A549 (cell line): Measurements from ENCODE around the gene BBS9. TPM values are rescaled to one million over a fixed set of nuclear protein-coding genes. Genes with fewer than 3 reads are reported as not detected.

Experiments
- ATAC-seq, 2 experiments: fragments of 200-7000 bp in 1 of 2; fragments of >200 bp in 1 of 2; cut with Nextera tagmentation in 1 of 2; cut with Tn5 transposase in 1 of 2; 3 replicates each; pipeline versions ENCODE4 v1.8.0 to v1.9.1; 2018 to 2020; ENCODE audit warnings: mild to moderate bottlenecking in 1 of 2, moderate library complexity in 1 of 2
- CTCF ChIA-PET: fragments of 300-600 bp; sonication (Branson Sonifier 250); formaldehyde crosslinking; extraction: SDS; loops from one replicate; lab custom pipeline; 2021; ENCODE audit warnings: antibody characterized with exemption, inconsistent platforms; lab: Yijun Ruan, JAX
- POLR2A ChIA-PET: fragments of 350-600 bp; formaldehyde crosslinking; extraction: SDS; loops from one replicate; lab custom pipeline; 2021; ENCODE audit warnings: antibody characterized with exemption, inconsistent platforms; lab: Yijun Ruan, JAX
- DNase-seq, 2 experiments: peaks; one replicate each; pipeline versions ENCODE4 v3.0.0 to v3.0.0-alpha.2; 2011 to 2016; ENCODE audit warnings: low read depth in 1 of 2, low spot score in 1 of 2
- FAIRE-seq: peaks from 2 replicates; lab custom pipeline; 2011; peaks lifted over from hg19 to GRCh38; lab: Jason Lieb, UNC
- H3K27ac ChIP-seq, 2 experiments: fragments of >200 bp; sonication (Bioruptor Twin); formaldehyde crosslinking; 3 replicates each; pipeline ENCODE4 v1.5.1; 2016 to 2017
- H3K4me1 ChIP-seq: fragments of >200 bp; sonication (Bioruptor Twin); formaldehyde crosslinking; 3 replicates; pipeline ENCODE4 v1.6.1; 2016
- H3K4me2 ChIP-seq: fragments of >200 bp; sonication (Bioruptor Twin); formaldehyde crosslinking; 3 replicates; pipeline ENCODE4 v1.6.1; 2016
- H3K4me3 ChIP-seq: fragments of >200 bp; sonication (Bioruptor Twin); formaldehyde crosslinking; 3 replicates; pipeline ENCODE4 v1.5.1; 2016
- H3K9me3 ChIP-seq: fragments of >200 bp; sonication (Bioruptor Twin); formaldehyde crosslinking; 3 replicates; pipeline ENCODE4 v1.6.1; 2016
- BCL3 ChIP-seq: fragments of >200 bp; sonication (Bioruptor Twin); formaldehyde crosslinking; IDR thresholded peaks from 3 replicates; pipeline ENCODE4 v1.6.1; 2016
- CBX2 ChIP-seq: fragments of 200-600 bp; sonication (generic); IDR thresholded peaks from 2 replicates; pipeline ENCODE4 v1.6.1; 2016; ENCODE audit warnings: low read depth, mild to moderate bottlenecking, borderline replicate concordance
- CHD2 ChIP-seq: fragments of 150-350 bp; IDR thresholded peaks from 2 replicates; pipeline ENCODE4 v1.6.1; 2014; ENCODE audit warnings: low read length; ENCODE audit not compliant: partially characterized antibody
- CHD4 ChIP-seq: fragments of 200-600 bp; sonication (generic); IDR thresholded peaks from 2 replicates; pipeline ENCODE4 v1.6.1; 2016; ENCODE audit warnings: antibody characterized with exemption, mild to moderate bottlenecking, borderline replicate concordance
- EHMT2 ChIP-seq: fragments of 200-600 bp; sonication (generic); IDR thresholded peaks from 2 replicates; pipeline ENCODE4 v1.6.1; 2016; ENCODE audit warnings: antibody characterized with exemption, low read depth, mild to moderate bottlenecking, moderate library complexity
- FOXS1 ChIP-seq: fragments of 250-450 bp; sonication (Bioruptor Pico); IDR thresholded peaks from 2 replicates; pipeline ENCODE4 v1.5.0; 2020; ENCODE audit warnings: mild to moderate bottlenecking, moderate library complexity
- HDAC2 ChIP-seq: fragments of 200-600 bp; sonication (generic); IDR thresholded peaks from 2 replicates; pipeline ENCODE4 v1.6.1; 2016
- HES2 ChIP-seq: fragments of >200 bp; sonication (Bioruptor Twin); formaldehyde crosslinking; IDR thresholded peaks from 2 replicates; pipeline ENCODE4 v1.6.1; 2016
- HOXA7 ChIP-seq: fragments of 250-450 bp; sonication (Bioruptor Pico); IDR thresholded peaks from 2 replicates; pipeline ENCODE4 v1.5.0; 2020; ENCODE audit warnings: mild to moderate bottlenecking, moderate library complexity
- KDM1A ChIP-seq: fragments of 200-600 bp; sonication (generic); IDR thresholded peaks from 2 replicates; pipeline ENCODE4 v1.6.1; 2016; ENCODE audit warnings: low read depth, mild to moderate bottlenecking
- KDM5A ChIP-seq: fragments of 200-600 bp; sonication (generic); IDR thresholded peaks from 2 replicates; pipeline ENCODE4 v1.6.1; 2016; ENCODE audit warnings: antibody characterized with exemption, mild to moderate bottlenecking
- MAFK ChIP-seq: fragments of 450-650 bp; IDR thresholded peaks from 2 replicates; pipeline ENCODE4 v1.6.1; 2014; ENCODE audit not compliant: partially characterized antibody
- MYC ChIP-seq: IDR thresholded peaks from 2 replicates; pipeline ENCODE4 v1.6.1; 2012; ENCODE audit warnings: mild to moderate bottlenecking, inconsistent platforms, low read length, improper control_type of control experiment, borderline replicate concordance
- NFE2L2 ChIP-seq: fragments of 150-350 bp; conservative IDR thresholded peaks from 2 replicates; pipeline ENCODE4 v1.6.1; 2014; ENCODE audit warnings: low read length
- NR3C1 ChIP-seq: fragments of >200 bp; sonication (Bioruptor Twin); formaldehyde crosslinking; IDR thresholded peaks from 3 replicates; pipeline ENCODE4 v1.6.1; 2017
- PBX3 ChIP-seq: IDR thresholded peaks from 2 replicates; pipeline ENCODE4 v1.6.1; 2012
- POLR2A ChIP-seq: IDR thresholded peaks from 2 replicates; pipeline ENCODE4 v1.6.1; 2012; ENCODE audit warnings: mild to moderate bottlenecking, low read length
- RAD21 ChIP-seq, 2 experiments: fragments of >200 bp in 1 of 2; sonication (Bioruptor Twin) in 1 of 2; formaldehyde crosslinking in 1 of 2; IDR thresholded peaks in 1 of 2; conservative IDR thresholded peaks in 1 of 2; 2 replicates in 1 of 2; 3 replicates in 1 of 2; pipeline ENCODE4 v1.6.1; 2012 to 2018; ENCODE audit warnings: inconsistent platforms in 1 of 2
- REST ChIP-seq: fragments of 200-600 bp; sonication (generic); IDR thresholded peaks from 2 replicates; pipeline ENCODE4 v1.6.1; 2016; ENCODE audit warnings: antibody characterized with exemption, mild to moderate bottlenecking, moderate library complexity
- SREBF2 ChIP-seq: fragments of 450-650 bp; IDR thresholded peaks from 2 replicates; pipeline ENCODE4 v1.6.1; 2014; ENCODE audit warnings: mild to moderate bottlenecking, moderate library complexity
- ZFP36 ChIP-seq: fragments of 450-650 bp; IDR thresholded peaks from 2 replicates; pipeline ENCODE4 v1.6.1; 2014; ENCODE audit warnings: borderline replicate concordance; ENCODE audit not compliant: partially characterized antibody
- WGBS: methylation state at CpG from one replicate; pipeline ENCODE4 v1.1.6; 2017; ENCODE audit errors: missing lambda C conversion rate; 5-methylcytosine and 5-hydroxymethylcytosine counted together
- polyA plus RNA-seq, 4 experiments: library from polyadenylated mRNA; depleted of rRNA in 3 of 4; stranded (reverse); fragments of >200 nt; fragmentation: RNase III in 1 of 4; extraction: RNeasy Plus Mini Kit Qiagen cat#74134 plus additional on column Dnase treatment in 1 of 4; gene quantifications; 2 replicates in 3 of 4; 3 replicates in 1 of 4; pipeline ENCODE4 v1.2.3, GENCODE V29; 2011 to 2017
- TF ChIP-seq, protein P1 (sequence below): fragments of 150-350 bp; IDR thresholded peaks from 2 replicates; pipeline ENCODE4 v1.6.1; 2014; ENCODE audit warnings: low read depth, mild to moderate bottlenecking, low read length
- TF ChIP-seq, protein P2 (sequence below): fragments of >200 bp; sonication (Bioruptor Twin); formaldehyde crosslinking; IDR thresholded peaks from 3 replicates; pipeline ENCODE4 v1.5.1; 2016

The BBS9 gene
- polyA plus RNA-seq, 2 of the 4 experiments (the other 2 are of a cell fraction): 8.3 to 9.1 TPM

GRCh38 chr7:33529070-33529469, 399.7 kb downstream of the BBS9 start:
- no peaks in the 10 kb centered on the region for H3K4me1 ChIP-seq
- no peak overlapping the region for H3K4me2 ChIP-seq
- ChIA-PET POLR2A (no interaction called here), CTCF (interaction anchor here (1.0 kb wide), 1 partner anchor 9 kb away, joined by 3 read pairs; no protein-coding TSS in a partner anchor)
- H3K4me3 ChIP-seq: no peak overlapping the region
- DNase-seq (no peak), ATAC-seq (no peak), FAIRE-seq (no peak)
- no peaks in the 10 kb centered on the region for H3K9me3 ChIP-seq
- TF ChIP-seq, protein P1, sequence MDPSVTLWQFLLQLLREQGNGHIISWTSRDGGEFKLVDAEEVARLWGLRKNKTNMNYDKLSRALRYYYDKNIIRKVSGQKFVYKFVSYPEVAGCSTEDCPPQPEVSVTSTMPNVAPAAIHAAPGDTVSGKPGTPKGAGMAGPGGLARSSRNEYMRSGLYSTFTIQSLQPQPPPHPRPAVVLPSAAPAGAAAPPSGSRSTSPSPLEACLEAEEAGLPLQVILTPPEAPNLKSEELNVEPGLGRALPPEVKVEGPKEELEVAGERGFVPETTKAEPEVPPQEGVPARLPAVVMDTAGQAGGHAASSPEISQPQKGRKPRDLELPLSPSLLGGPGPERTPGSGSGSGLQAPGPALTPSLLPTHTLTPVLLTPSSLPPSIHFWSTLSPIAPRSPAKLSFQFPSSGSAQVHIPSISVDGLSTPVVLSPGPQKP: no peak
- TF ChIP-seq HOXA7 (CRISPR knock-in tag) (no peak), CHD4 (no peak), NFE2L2 (no peak), CHD2 (no peak), REST (no peak), SREBF2 (no peak), ZFP36 (no peak), KDM1A (no peak), NR3C1 (no peak), MAFK (no peak), KDM5A (no peak), HDAC2 (no peak), FOXS1 (CRISPR knock-in tag) (no peak), BCL3 (no peak), MYC (no peak)
- TF ChIP-seq, protein P2, sequence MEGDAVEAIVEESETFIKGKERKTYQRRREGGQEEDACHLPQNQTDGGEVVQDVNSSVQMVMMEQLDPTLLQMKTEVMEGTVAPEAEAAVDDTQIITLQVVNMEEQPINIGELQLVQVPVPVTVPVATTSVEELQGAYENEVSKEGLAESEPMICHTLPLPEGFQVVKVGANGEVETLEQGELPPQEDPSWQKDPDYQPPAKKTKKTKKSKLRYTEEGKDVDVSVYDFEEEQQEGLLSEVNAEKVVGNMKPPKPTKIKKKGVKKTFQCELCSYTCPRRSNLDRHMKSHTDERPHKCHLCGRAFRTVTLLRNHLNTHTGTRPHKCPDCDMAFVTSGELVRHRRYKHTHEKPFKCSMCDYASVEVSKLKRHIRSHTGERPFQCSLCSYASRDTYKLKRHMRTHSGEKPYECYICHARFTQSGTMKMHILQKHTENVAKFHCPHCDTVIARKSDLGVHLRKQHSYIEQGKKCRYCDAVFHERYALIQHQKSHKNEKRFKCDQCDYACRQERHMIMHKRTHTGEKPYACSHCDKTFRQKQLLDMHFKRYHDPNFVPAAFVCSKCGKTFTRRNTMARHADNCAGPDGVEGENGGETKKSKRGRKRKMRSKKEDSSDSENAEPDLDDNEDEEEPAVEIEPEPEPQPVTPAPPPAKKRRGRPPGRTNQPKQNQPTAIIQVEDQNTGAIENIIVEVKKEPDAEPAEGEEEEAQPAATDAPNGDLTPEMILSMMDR: no peak
- no peak overlapping the region for H3K27ac ChIP-seq
- WGBS: 83% methylated on average over 2 of the region's 2 CpGs

GRCh38 chr7:33530664-33531063, 401.3 kb downstream of the BBS9 start:
- Histone ChIP-seq H3K4me1 (no peaks in the 10 kb centered on the region), H3K4me2 (no peak overlapping the region), H3K4me3 (no peak overlapping the region), H3K9me3 (no peaks in the 10 kb centered on the region), H3K27ac (no peak overlapping the region)
- ATAC-seq (no peak), FAIRE-seq (no peak), DNase-seq (no peak)
- 88% methylated on average over 1 of the region's 1 CpG for WGBS
- TF ChIP-seq HES2 (no peak), RAD21 (conservative IDR thresholded peaks at IDR 0.05 in 1 of 2, IDR thresholded peaks at IDR 0.05 in 1 of 2) (no peak), POLR2A (no peak), PBX3 (no peak), EHMT2 (no peak), CBX2 (no peak)
- POLR2A ChIA-PET: no interaction called here
- CTCF ChIA-PET: no interaction called here
